SK-N-SH (cell line): ENCODE data around the gene SRGN. TPM values are rescaled to one million over a fixed set of nuclear protein-coding genes. Genes with fewer than 3 reads are reported as not detected.

ENCODE experiments used
- CTCF ChIA-PET: fragments of 300-600, 350-600 bp; formaldehyde crosslinking; extraction: SDS; loops from one replicate; lab custom pipeline; 2021; lab: Yijun Ruan, JAX
- POLR2A ChIA-PET: fragments of 350-600 bp; sonication (Branson Sonifier 250); formaldehyde crosslinking; extraction: SDS; loops from one replicate; lab custom pipeline; 2020; ENCODE audit warnings: antibody characterized with exemption, inconsistent platforms; lab: Yijun Ruan, JAX
- DNase-seq: peaks from one replicate; pipeline ENCODE4 v3.0.0; 2012
- H2AFZ ChIP-seq: fragments of 200-600 bp; sonication (generic); 2 replicates; pipeline ENCODE4 v1.8.1; 2016; ENCODE audit warnings: antibody characterized with exemption, mild to moderate bottlenecking, low read depth
- H3F3A ChIP-seq: fragments of 200-600 bp; sonication (generic); replicated peaks from 2 replicates; pipeline ENCODE3; 2016; ENCODE audit warnings: antibody characterized with exemption, mild to moderate bottlenecking; ENCODE audit not compliant: insufficient read depth
- H3K27ac ChIP-seq, 2 experiments: fragments of 200-500 bp in 1 of 2; fragments of 200-600 bp in 1 of 2; sonication (Bioruptor generic) in 1 of 2; sonication (generic), shearing (Covaris generic) in 1 of 2; 2 replicates each; pipeline versions ENCODE4 v1.5.1 to v1.6.1; 2014 to 2016; ENCODE audit warnings: low read depth in 2 of 2, inconsistent platforms in 1 of 2, low read length in 1 of 2, mild to moderate bottlenecking in 1 of 2, mixed read lengths in 1 of 2
- H3K27me3 ChIP-seq: fragments of 200-600 bp; sonication (generic), shearing (Covaris generic); 2 replicates; pipeline ENCODE4 v1.6.1; 2016; ENCODE audit warnings: mixed run types; ENCODE audit not compliant: insufficient read depth
- H3K36me3 ChIP-seq, 2 experiments: fragments of 200-500 bp in 1 of 2; fragments of 200-600 bp in 1 of 2; sonication (Bioruptor generic) in 1 of 2; sonication (generic) in 1 of 2; replicated peaks in 1 of 2; 2 replicates each; pipeline versions ENCODE3 to v1.5.1; 2014 to 2016; ENCODE audit warnings: low read length in 1 of 2, mild to moderate bottlenecking in 1 of 2; ENCODE audit not compliant: insufficient read depth in 2 of 2, control insufficient read depth in 1 of 2
- H3K4me1 ChIP-seq, 2 experiments: fragments of 200-500 bp in 1 of 2; fragments of 200-600 bp in 1 of 2; sonication (Bioruptor generic) in 1 of 2; sonication (generic), shearing (Covaris generic) in 1 of 2; 2 replicates each; pipeline versions ENCODE4 v1.5.1 to v1.6.1; 2014 to 2016; ENCODE audit warnings: low read depth in 1 of 2, low read length in 1 of 2, mixed run types in 1 of 2; ENCODE audit not compliant: insufficient read depth in 2 of 2, control insufficient read depth in 1 of 2
- H3K4me2 ChIP-seq: fragments of 200-600 bp; sonication (generic), shearing (Covaris generic); 2 replicates; pipeline ENCODE4 v1.6.1; 2017; ENCODE audit warnings: mixed run types
- H3K4me3 ChIP-seq, 2 experiments: fragments of 200-500 bp in 1 of 2; fragments of 200-600 bp in 1 of 2; sonication (Bioruptor generic) in 1 of 2; sonication (generic), shearing (Covaris generic) in 1 of 2; 2 replicates each; pipeline versions ENCODE4 v1.5.1 to v1.8.1; 2014 to 2016; ENCODE audit warnings: low read depth in 2 of 2, inconsistent platforms in 1 of 2, low read length in 1 of 2, mild to moderate bottlenecking in 1 of 2, mixed read lengths in 1 of 2, moderate library complexity in 1 of 2
- H3K79me2 ChIP-seq: fragments of 200-600 bp; sonication (generic); 2 replicates; pipeline ENCODE4 v1.8.1; 2017; ENCODE audit warnings: mild to moderate bottlenecking; ENCODE audit not compliant: insufficient read depth
- H3K9ac ChIP-seq: fragments of 200-600 bp; sonication (generic); 2 replicates; pipeline ENCODE4 v1.6.1; 2017; ENCODE audit warnings: mixed run types
- H3K9me2 ChIP-seq: fragments of 200-600 bp; sonication (generic); 2 replicates; pipeline ENCODE4 v1.6.1; 2017; ENCODE audit warnings: mixed run types
- H3K9me3 ChIP-seq: fragments of 200-600 bp; sonication (generic); 2 replicates; pipeline ENCODE4 v1.6.1; 2017; ENCODE audit warnings: mixed run types, mild to moderate bottlenecking, moderate library complexity
- H4K20me1 ChIP-seq: fragments of 200-600 bp; sonication (generic); 2 replicates; pipeline ENCODE4 v1.6.1; 2017; ENCODE audit warnings: mild to moderate bottlenecking, mixed run types; ENCODE audit not compliant: insufficient read depth
- EP300 ChIP-seq, 2 experiments: IDR thresholded peaks; 2 replicates each; pipeline versions ENCODE4 v1.4.0 to v1.6.1; 2012; ENCODE audit warnings: borderline replicate concordance in 1 of 2, low read depth in 1 of 2, low read length in 1 of 2
- EZH2phosphoT487 ChIP-seq: fragments of 200-600 bp; sonication (generic); IDR thresholded peaks from 2 replicates; pipeline ENCODE4 v1.6.1; 2017; ENCODE audit warnings: low read depth, mixed run types, mild to moderate bottlenecking, antibody characterized with exemption, moderate library complexity, borderline replicate concordance
- FOSL2 ChIP-seq: IDR thresholded peaks from 2 replicates; pipeline ENCODE4 v1.4.0; 2012; ENCODE audit warnings: low read depth, mild to moderate bottlenecking, moderate library complexity, borderline replicate concordance
- FOXJ3 ChIP-seq: sonication (generic); formaldehyde crosslinking; IDR thresholded peaks from 2 replicates; pipeline ENCODE4 v1.5.1; 2020; ENCODE audit warnings: mild to moderate bottlenecking, missing genetic modification reagents
- FOXM1 ChIP-seq: IDR thresholded peaks from 2 replicates; pipeline ENCODE4 v1.4.0; 2012; ENCODE audit warnings: low read depth, mild to moderate bottlenecking
- MEF2A ChIP-seq: IDR thresholded peaks from 2 replicates; pipeline ENCODE4 v1.4.0; 2012; ENCODE audit warnings: low read depth, borderline replicate concordance
- NRF1 ChIP-seq: IDR thresholded peaks from 2 replicates; pipeline ENCODE4 v1.6.1; 2012; ENCODE audit warnings: low read depth, mild to moderate bottlenecking, low read length
- RAD21 ChIP-seq: IDR thresholded peaks from 2 replicates; pipeline ENCODE4 v1.6.1; 2012; ENCODE audit warnings: mild to moderate bottlenecking, low read length
- RFX5 ChIP-seq: IDR thresholded peaks from 2 replicates; pipeline ENCODE4 v1.6.1; 2012; ENCODE audit warnings: mild to moderate bottlenecking, improper control_type of control experiment, low read length
- SIN3A ChIP-seq: IDR thresholded peaks from 2 replicates; pipeline ENCODE4 v1.6.1; 2012; ENCODE audit warnings: low read depth, mild to moderate bottlenecking, low read length, moderate library complexity, borderline replicate concordance
- TCF12 ChIP-seq: IDR thresholded peaks from 2 replicates; pipeline ENCODE4 v1.4.0; 2012
- TEAD4 ChIP-seq: IDR thresholded peaks from 2 replicates; pipeline ENCODE4 v1.4.0; 2012; ENCODE audit warnings: mild to moderate bottlenecking, borderline replicate concordance; ENCODE audit not compliant: insufficient read depth
- WGBS: methylation state at CpG from one replicate; pipeline ENCODE4 v1.1.6; 2017; ENCODE audit warnings: low lambda C conversion rate; 5-methylcytosine and 5-hydroxymethylcytosine counted together
- polyA plus RNA-seq, 3 experiments: library from polyadenylated mRNA; depleted of rRNA; stranded (reverse); fragments of >200 nt; gene quantifications; 2 replicates each; pipeline ENCODE4 v1.2.3, GENCODE V29; 2012
- TF ChIP-seq, protein P1 (sequence below): fragments of 150-350 bp; IDR thresholded peaks from 2 replicates; pipeline ENCODE4 v1.6.1; 2016; ENCODE audit warnings: mild to moderate bottlenecking, low read depth, low read length
- TF ChIP-seq, protein P2 (sequence below): IDR thresholded peaks from 2 replicates; pipeline ENCODE4 v1.4.0; 2012; ENCODE audit warnings: low read depth
- TF ChIP-seq, protein P3 (sequence below): fragments of 200-600 bp; sonication (generic); IDR thresholded peaks from 2 replicates; pipeline ENCODE4 v1.6.1; 2017; ENCODE audit warnings: antibody characterized with exemption, mild to moderate bottlenecking, moderate library complexity
- TF ChIP-seq, protein P4 (sequence below): IDR thresholded peaks from 2 replicates; pipeline ENCODE4 v1.6.1; 2012; ENCODE audit warnings: mild to moderate bottlenecking, low read depth, low read length, moderate library complexity

Gene SRGN
- polyA plus RNA-seq, 1 of the 3 experiments (the other 2 are of a cell fraction) = 0.10 TPM

DNA sequence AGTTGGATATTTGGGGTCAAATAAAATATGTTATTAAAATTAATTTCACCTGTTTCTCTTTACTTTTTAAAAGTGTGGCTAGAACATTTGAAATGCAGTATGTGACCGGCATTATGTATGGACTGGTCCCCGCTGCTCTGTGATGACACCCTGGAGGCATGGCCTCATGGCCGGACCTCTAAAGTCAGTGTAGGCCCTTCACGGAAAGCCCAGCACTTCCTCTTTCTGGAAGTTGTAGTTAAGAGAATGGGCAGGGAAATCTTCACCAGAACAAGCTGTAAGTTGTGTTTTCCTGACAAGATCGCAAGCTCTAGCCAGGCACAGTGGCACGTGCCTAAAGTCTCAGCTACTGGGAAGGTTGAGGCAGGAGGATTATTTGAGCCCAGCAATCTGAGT, 38.3 kb upstream of the SRGN start (continued):
- no peak for TF ChIP-seq FOXM1
- no peak for TF ChIP-seq FOXJ3 (CRISPR knock-in tag)
- no peak for TF ChIP-seq NRF1
- TF ChIP-seq TCF12 = no peak
- TF ChIP-seq, protein P1, sequence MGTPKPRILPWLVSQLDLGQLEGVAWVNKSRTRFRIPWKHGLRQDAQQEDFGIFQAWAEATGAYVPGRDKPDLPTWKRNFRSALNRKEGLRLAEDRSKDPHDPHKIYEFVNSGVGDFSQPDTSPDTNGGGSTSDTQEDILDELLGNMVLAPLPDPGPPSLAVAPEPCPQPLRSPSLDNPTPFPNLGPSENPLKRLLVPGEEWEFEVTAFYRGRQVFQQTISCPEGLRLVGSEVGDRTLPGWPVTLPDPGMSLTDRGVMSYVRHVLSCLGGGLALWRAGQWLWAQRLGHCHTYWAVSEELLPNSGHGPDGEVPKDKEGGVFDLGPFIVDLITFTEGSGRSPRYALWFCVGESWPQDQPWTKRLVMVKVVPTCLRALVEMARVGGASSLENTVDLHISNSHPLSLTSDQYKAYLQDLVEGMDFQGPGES = no peak
- no peak for TF ChIP-seq SIN3A

DNA sequence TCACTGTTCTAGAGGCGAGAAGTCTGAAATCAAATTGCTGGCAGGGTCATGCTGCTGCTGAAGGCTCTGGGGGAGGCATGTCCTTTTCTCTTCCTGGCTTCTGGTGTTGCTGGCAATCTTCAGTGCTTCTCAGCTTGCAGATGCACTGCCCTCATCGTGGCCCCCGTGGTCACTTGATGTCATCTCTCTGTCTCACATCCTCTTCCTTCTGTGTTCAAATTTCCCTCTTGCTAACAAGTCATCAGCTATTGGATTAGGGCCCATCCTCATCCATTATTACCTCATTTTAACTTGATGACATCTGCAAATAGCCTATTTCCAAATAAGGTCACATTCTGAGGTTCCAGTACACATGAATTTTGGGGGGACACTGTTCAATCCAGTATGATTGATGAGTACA, 36.6 kb upstream of the SRGN start:
- ChIA-PET CTCF (no interaction called here), POLR2A (interaction anchor here (0.7 kb wide), 1 partner anchor 61 kb away, joined by 4 read pairs; no protein-coding TSS in a partner anchor)
- Histone ChIP-seq H3K9me3 (no peaks in the 10 kb centered on the region), H4K20me1 (no peaks in the 10 kb centered on the region), H3K9ac (no peak overlapping the region), H3K27me3 (no peaks in the 10 kb centered on the region), H3K27ac (no peak overlapping the region), H3K9me2 (no peaks in the 10 kb centered on the region), H3K79me2 (no peaks in the 10 kb centered on the region), H3K36me3 (no peaks in the 10 kb centered on the region), H3K4me3 (no peak overlapping the region), H3K4me1 (no peaks in the 10 kb centered on the region), H3F3A (no peaks in the 10 kb centered on the region), H2AFZ (no peak overlapping the region), H3K4me2 (no peak overlapping the region)
- WGBS = 46% methylated on average over 3 of the region's 3 CpGs
- DNase-seq = no peak
- TF ChIP-seq RFX5 = no peak
- no peak for TF ChIP-seq MEF2A
- TF ChIP-seq, protein P2, sequence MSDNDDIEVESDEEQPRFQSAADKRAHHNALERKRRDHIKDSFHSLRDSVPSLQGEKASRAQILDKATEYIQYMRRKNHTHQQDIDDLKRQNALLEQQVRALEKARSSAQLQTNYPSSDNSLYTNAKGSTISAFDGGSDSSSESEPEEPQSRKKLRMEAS = no peak
- TF ChIP-seq, protein P3, sequence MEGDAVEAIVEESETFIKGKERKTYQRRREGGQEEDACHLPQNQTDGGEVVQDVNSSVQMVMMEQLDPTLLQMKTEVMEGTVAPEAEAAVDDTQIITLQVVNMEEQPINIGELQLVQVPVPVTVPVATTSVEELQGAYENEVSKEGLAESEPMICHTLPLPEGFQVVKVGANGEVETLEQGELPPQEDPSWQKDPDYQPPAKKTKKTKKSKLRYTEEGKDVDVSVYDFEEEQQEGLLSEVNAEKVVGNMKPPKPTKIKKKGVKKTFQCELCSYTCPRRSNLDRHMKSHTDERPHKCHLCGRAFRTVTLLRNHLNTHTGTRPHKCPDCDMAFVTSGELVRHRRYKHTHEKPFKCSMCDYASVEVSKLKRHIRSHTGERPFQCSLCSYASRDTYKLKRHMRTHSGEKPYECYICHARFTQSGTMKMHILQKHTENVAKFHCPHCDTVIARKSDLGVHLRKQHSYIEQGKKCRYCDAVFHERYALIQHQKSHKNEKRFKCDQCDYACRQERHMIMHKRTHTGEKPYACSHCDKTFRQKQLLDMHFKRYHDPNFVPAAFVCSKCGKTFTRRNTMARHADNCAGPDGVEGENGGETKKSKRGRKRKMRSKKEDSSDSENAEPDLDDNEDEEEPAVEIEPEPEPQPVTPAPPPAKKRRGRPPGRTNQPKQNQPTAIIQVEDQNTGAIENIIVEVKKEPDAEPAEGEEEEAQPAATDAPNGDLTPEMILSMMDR = no peak
- TF ChIP-seq NRF1 = no peak
- no peak for TF ChIP-seq EP300 (IDR thresholded peaks at IDR 0.05; ENCODE audit: borderline replicate concordance in 1 of 2, low read depth in 1 of 2, low read length in 1 of 2)
- no peak for TF ChIP-seq RAD21
- no peak for TF ChIP-seq FOSL2
- TF ChIP-seq TEAD4 = no peak
- no peak for TF ChIP-seq EZH2phosphoT487
- TF ChIP-seq, protein P4, sequence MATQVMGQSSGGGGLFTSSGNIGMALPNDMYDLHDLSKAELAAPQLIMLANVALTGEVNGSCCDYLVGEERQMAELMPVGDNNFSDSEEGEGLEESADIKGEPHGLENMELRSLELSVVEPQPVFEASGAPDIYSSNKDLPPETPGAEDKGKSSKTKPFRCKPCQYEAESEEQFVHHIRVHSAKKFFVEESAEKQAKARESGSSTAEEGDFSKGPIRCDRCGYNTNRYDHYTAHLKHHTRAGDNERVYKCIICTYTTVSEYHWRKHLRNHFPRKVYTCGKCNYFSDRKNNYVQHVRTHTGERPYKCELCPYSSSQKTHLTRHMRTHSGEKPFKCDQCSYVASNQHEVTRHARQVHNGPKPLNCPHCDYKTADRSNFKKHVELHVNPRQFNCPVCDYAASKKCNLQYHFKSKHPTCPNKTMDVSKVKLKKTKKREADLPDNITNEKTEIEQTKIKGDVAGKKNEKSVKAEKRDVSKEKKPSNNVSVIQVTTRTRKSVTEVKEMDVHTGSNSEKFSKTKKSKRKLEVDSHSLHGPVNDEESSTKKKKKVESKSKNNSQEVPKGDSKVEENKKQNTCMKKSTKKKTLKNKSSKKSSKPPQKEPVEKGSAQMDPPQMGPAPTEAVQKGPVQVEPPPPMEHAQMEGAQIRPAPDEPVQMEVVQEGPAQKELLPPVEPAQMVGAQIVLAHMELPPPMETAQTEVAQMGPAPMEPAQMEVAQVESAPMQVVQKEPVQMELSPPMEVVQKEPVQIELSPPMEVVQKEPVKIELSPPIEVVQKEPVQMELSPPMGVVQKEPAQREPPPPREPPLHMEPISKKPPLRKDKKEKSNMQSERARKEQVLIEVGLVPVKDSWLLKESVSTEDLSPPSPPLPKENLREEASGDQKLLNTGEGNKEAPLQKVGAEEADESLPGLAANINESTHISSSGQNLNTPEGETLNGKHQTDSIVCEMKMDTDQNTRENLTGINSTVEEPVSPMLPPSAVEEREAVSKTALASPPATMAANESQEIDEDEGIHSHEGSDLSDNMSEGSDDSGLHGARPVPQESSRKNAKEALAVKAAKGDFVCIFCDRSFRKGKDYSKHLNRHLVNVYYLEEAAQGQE = no peak
